Measurements from ENCODE around the gene CACNG3. TPM values are rescaled to one million over a fixed set of nuclear protein-coding genes. Genes with fewer than 3 reads are reported as not detected.
"Not testable (repeated sequence)": the region's sequence is repeated elsewhere in the genome, so short reads cannot be mapped to it uniquely, and the experiment has no call there.

The CACNG3 gene
- total and polyA plus RNA-seq, 5 donors from 2014 or later, result not detected

DNA sequence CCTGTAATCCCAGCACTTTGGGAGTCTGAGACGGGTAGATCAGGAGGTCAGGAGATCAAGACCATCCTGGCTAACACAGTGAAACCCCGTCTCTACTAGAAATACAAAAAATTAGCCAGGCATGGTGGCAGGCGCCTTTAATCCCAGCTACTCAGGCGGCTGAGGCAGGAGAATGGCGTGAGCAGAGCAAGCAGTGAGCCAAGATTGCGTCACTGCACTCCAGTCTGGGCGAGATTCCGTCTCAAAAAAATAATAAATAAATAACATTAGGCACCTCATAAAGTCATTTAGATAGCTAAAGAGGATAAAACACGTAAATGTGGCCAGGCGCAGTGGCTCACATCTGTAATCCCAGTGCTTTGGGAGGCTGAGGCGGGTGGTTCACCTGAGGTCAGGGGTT is 87.7 kb downstream of the CACNG3 start:
- not testable (repeated sequence) for H3K4me1 ChIP-seq (ENCODE audit: control insufficient read depth, insufficient read depth, low read length, poor library complexity, severe bottlenecking); H3K27ac ChIP-seq (ENCODE audit: insufficient read depth, low read length, poor library complexity, severe bottlenecking); H3K27me3 ChIP-seq (ENCODE audit: control insufficient read depth, insufficient read depth, low read length); H3K4me3 Mint-ChIP-seq; DNase-seq; H3K4me3 ChIP-seq (ENCODE audit: low read depth, low read length); H3K27me3 Mint-ChIP-seq; H3K9me3 Mint-ChIP-seq; H3K27ac Mint-ChIP-seq; H3K4me1 Mint-ChIP-seq; ATAC-seq (ENCODE audit: low read depth in 2 of 2); H3K9me3 ChIP-seq (ENCODE audit: control insufficient read depth in 2 of 2, low read length in 2 of 2); H3K36me3 Mint-ChIP-seq; H3K36me3 ChIP-seq (ENCODE audit: control insufficient read depth, insufficient read depth, low read length)

DNA sequence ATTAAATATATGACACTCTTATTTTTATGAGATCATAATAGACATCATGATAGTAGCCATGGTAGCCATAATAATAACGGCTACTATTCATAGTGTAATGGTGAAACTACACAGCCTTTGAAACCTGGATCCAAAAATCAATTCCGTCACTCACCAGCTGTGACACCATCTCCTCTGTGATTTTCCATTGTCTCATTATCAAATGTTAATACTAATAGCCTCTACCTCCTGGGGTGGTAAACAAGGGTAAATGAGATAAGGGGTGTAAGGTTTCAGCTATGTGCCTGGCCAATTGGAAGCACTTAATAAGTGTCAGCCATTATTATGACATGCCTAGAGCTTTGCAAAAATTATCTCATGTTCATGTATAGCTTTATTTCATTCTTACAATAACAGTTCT is 88.6 kb downstream of the CACNG3 start:
- no peak overlapping the region for H3K4me3 Mint-ChIP-seq
- no peak overlapping the region for H3K27ac ChIP-seq (ENCODE audit: insufficient read depth, low read length, poor library complexity, severe bottlenecking)
- no peaks in the 10 kb centered on the region for H3K9me3 ChIP-seq (ENCODE audit: control insufficient read depth in 2 of 2, low read length in 2 of 2)
- no peaks in the 10 kb centered on the region for H3K27me3 ChIP-seq (ENCODE audit: control insufficient read depth, insufficient read depth, low read length)
- H3K27ac Mint-ChIP-seq, result no peak overlapping the region
- H3K4me1 ChIP-seq (ENCODE audit: control insufficient read depth, insufficient read depth, low read length, poor library complexity, severe bottlenecking), result no peaks in the 10 kb centered on the region
- no peaks in the 10 kb centered on the region for H3K36me3 ChIP-seq (ENCODE audit: control insufficient read depth, insufficient read depth, low read length)
- H3K4me3 ChIP-seq (ENCODE audit: low read depth, low read length), result no peak overlapping the region
- peaks cover 0 to 2% (median 0%) of the 10 kb centered on the region in 7 donors for H3K9me3 Mint-ChIP-seq
- DNase-seq (no peak), ATAC-seq (ENCODE audit: low read depth in 2 of 2) (no peak)
- peaks cover 4% of the 10 kb centered on the region for H3K27me3 Mint-ChIP-seq
- H3K4me1 Mint-ChIP-seq, result no peaks in the 10 kb centered on the region
- H3K36me3 Mint-ChIP-seq, result no peaks in the 10 kb centered on the region

DNA sequence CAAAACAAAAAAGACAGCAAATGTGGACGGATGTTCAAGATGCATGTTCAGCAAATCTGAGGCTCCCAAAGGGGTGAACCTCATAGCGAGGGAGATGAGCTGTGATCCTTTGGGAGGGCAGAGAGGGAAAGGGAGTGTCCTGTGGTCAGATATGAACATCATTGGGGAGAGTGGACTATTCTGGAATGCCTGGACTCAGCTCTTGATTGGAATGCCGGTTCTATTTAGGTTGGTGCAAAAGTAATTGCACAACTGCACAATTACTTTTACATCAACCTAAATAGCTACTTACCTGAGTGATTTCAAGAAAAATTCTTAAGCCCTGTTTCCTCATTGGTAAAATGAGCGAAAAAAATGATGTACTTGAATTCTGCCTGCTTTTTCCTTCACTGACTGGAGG is 89.6 kb downstream of the CACNG3 start:
- H3K4me1 Mint-ChIP-seq, result no peaks in the 10 kb centered on the region
- no peak overlapping the region for H3K27ac ChIP-seq (ENCODE audit: insufficient read depth, low read length, poor library complexity, severe bottlenecking)
- no peak for DNase-seq
- no peak overlapping the region for H3K4me3 Mint-ChIP-seq
- no peak overlapping the region for H3K27ac Mint-ChIP-seq
- no peak overlapping the region for H3K4me3 ChIP-seq (ENCODE audit: low read depth, low read length)
- ATAC-seq (ENCODE audit: low read depth in 2 of 2), result no peak
- H3K27me3 ChIP-seq (ENCODE audit: control insufficient read depth, insufficient read depth, low read length), result no peaks in the 10 kb centered on the region
- peaks cover 0 to 2% (median 0%) of the 10 kb centered on the region in 7 donors for H3K9me3 Mint-ChIP-seq
- no peaks in the 10 kb centered on the region for H3K36me3 Mint-ChIP-seq
- no peaks in the 10 kb centered on the region for H3K9me3 ChIP-seq (ENCODE audit: control insufficient read depth in 2 of 2, low read length in 2 of 2)
- H3K27me3 Mint-ChIP-seq, result peaks cover 4% of the 10 kb centered on the region
- H3K36me3 ChIP-seq (ENCODE audit: control insufficient read depth, insufficient read depth, low read length), result no peaks in the 10 kb centered on the region
- no peaks in the 10 kb centered on the region for H3K4me1 ChIP-seq (ENCODE audit: control insufficient read depth, insufficient read depth, low read length, poor library complexity, severe bottlenecking)

DNA sequence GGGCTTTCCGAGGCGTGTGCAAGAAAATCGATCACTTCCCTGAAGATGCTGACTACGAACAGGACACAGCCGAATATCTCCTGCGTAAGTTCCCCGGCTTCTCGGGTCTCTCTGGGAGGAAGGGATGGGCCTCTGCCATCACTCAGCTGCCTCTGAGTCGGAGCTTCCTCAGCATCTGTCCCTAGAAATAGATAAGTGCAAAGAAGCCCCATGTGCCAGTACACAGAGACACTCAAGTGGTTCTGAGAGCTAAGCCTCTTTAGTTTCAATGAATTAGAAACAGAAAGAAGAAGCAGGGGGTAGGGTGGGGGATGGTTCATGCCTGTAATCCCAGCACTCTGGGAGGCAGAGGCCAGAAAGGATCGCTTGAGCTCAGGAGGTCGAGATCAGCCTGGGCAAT is 90.6 kb downstream of the CACNG3 start:
- no peak overlapping the region for H3K27ac Mint-ChIP-seq
- H3K4me3 Mint-ChIP-seq, result no peak overlapping the region
- peaks cover 4% of the 10 kb centered on the region for H3K27me3 Mint-ChIP-seq

DNA sequence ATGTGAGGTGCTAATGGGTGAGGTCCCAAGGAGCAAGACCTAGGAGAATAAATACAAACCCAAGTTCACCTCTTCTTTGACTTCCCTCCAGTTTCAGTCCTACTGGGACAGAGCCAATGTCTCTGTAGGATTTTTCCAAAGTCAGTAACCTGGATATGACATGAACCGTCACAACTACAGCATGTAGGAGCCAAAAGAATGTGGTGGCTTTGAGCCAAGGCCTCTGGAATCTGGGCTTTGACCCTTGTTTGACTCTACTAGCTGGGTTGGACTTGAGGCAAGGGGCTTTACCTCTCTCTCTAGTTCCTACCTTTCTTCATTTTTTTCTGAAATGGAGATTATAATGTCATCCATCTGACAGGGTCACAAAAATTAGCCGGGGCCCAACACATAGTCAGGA is 91.4 kb downstream of the CACNG3 start:
- H3K27ac Mint-ChIP-seq, result no peak overlapping the region
- DNase-seq, result no peak
- Histone ChIP-seq H3K27me3 (ENCODE audit: control insufficient read depth, insufficient read depth, low read length) (no peaks in the 10 kb centered on the region), H3K36me3 (ENCODE audit: control insufficient read depth, insufficient read depth, low read length) (no peaks in the 10 kb centered on the region), H3K4me1 (ENCODE audit: control insufficient read depth, insufficient read depth, low read length, poor library complexity, severe bottlenecking) (no peaks in the 10 kb centered on the region), H3K9me3 (ENCODE audit: control insufficient read depth in 2 of 2, low read length in 2 of 2) (no peaks in the 10 kb centered on the region), H3K4me3 (ENCODE audit: low read depth, low read length) (no peak overlapping the region), H3K27ac (ENCODE audit: insufficient read depth, low read length, poor library complexity, severe bottlenecking) (no peak overlapping the region)
- no peaks in the 10 kb centered on the region for H3K36me3 Mint-ChIP-seq
- H3K9me3 Mint-ChIP-seq, result peaks cover 0 to 2% (median 0%) of the 10 kb centered on the region in 7 donors
- H3K27me3 Mint-ChIP-seq, result peaks cover 4% of the 10 kb centered on the region
- no peak for ATAC-seq (ENCODE audit: low read depth in 2 of 2)
- H3K4me3 Mint-ChIP-seq, result no peak overlapping the region
- H3K4me1 Mint-ChIP-seq, result no peaks in the 10 kb centered on the region

More for the DNA sequence above, 90.6 kb downstream of the CACNG3 start:
- no peaks in the 10 kb centered on the region for H3K4me1 Mint-ChIP-seq
- no peak overlapping the region for H3K27ac ChIP-seq (ENCODE audit: insufficient read depth, low read length, poor library complexity, severe bottlenecking)
- H3K36me3 ChIP-seq (ENCODE audit: control insufficient read depth, insufficient read depth, low read length), result no peaks in the 10 kb centered on the region
- H3K27me3 ChIP-seq (ENCODE audit: control insufficient read depth, insufficient read depth, low read length), result no peaks in the 10 kb centered on the region
- no peaks in the 10 kb centered on the region for H3K9me3 ChIP-seq (ENCODE audit: control insufficient read depth in 2 of 2, low read length in 2 of 2)
- no peaks in the 10 kb centered on the region for H3K4me1 ChIP-seq (ENCODE audit: control insufficient read depth, insufficient read depth, low read length, poor library complexity, severe bottlenecking)
- no peaks in the 10 kb centered on the region for H3K36me3 Mint-ChIP-seq
- peaks cover 0 to 2% (median 0%) of the 10 kb centered on the region in 7 donors for H3K9me3 Mint-ChIP-seq
- ATAC-seq (ENCODE audit: low read depth in 2 of 2) (no peak), DNase-seq (no peak)
- H3K4me3 ChIP-seq (ENCODE audit: low read depth, low read length), result no peak overlapping the region

- DNase-seq (no peak), ATAC-seq (ENCODE audit: low read depth in 2 of 2) (no peak)
- Histone ChIP-seq H3K36me3 (ENCODE audit: control insufficient read depth, insufficient read depth, low read length) (no peaks in the 10 kb centered on the region), H3K27ac (ENCODE audit: insufficient read depth, low read length, poor library complexity, severe bottlenecking) (no peak overlapping the region), H3K27me3 (ENCODE audit: control insufficient read depth, insufficient read depth, low read length) (no peaks in the 10 kb centered on the region), H3K4me3 (ENCODE audit: low read depth, low read length) (no peak overlapping the region), H3K9me3 (ENCODE audit: control insufficient read depth in 2 of 2, low read length in 2 of 2) (no peaks in the 10 kb centered on the region), H3K4me1 (ENCODE audit: control insufficient read depth, insufficient read depth, low read length, poor library complexity, severe bottlenecking) (no peaks in the 10 kb centered on the region)
- Mint-ChIP-seq H3K4me1 (no peaks in the 10 kb centered on the region), H3K36me3 (no peaks in the 10 kb centered on the region), H3K27ac (no peak overlapping the region), H3K27me3 (peaks cover 9% of the 10 kb centered on the region), H3K9me3 (peaks cover 0 to 2% (median 0%) of the 10 kb centered on the region in 7 donors), H3K4me3 (no peak overlapping the region)
Measured at GRCh38 chr16:24348545-24349290, 92.6 kb downstream of the CACNG3 start.

DNA sequence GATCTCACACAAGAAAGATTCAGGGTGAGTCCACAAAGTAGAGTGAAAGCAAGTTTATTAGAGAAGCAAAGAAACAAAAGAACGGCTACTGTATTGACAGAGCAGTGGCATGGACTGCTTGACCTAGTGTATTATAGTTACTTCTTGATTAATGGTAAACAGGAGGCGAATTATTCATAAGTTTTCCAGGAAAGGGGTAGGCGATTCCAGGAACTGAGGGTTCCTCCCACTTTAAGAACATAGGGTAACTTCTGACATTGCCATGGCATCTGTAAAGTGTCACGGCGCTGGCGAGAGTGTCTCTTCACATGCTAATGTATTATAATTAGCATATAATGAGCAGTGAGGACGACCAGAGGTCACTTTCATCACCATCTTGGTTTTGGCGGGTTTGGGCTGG is 93.2 kb downstream of the CACNG3 start:
- Mint-ChIP-seq H3K27me3 (peaks cover 9% of the 10 kb centered on the region), H3K27ac (no peak overlapping the region), H3K4me1 (no peaks in the 10 kb centered on the region), H3K4me3 (no peak overlapping the region), H3K9me3 (peaks cover 0 to 2% (median 0%) of the 10 kb centered on the region in 7 donors), H3K36me3 (no peaks in the 10 kb centered on the region)
- Histone ChIP-seq H3K4me1 (ENCODE audit: control insufficient read depth, insufficient read depth, low read length, poor library complexity, severe bottlenecking) (no peaks in the 10 kb centered on the region), H3K36me3 (ENCODE audit: control insufficient read depth, insufficient read depth, low read length) (no peaks in the 10 kb centered on the region), H3K27me3 (ENCODE audit: control insufficient read depth, insufficient read depth, low read length) (no peaks in the 10 kb centered on the region), H3K9me3 (ENCODE audit: control insufficient read depth in 2 of 2, low read length in 2 of 2) (no peaks in the 10 kb centered on the region), H3K4me3 (ENCODE audit: low read depth, low read length) (no peak overlapping the region), H3K27ac (ENCODE audit: insufficient read depth, low read length, poor library complexity, severe bottlenecking) (no peak overlapping the region)
- DNase-seq (no peak), ATAC-seq (ENCODE audit: low read depth in 2 of 2) (no peak)

GRCh38 chr16:24352746-24353145 is 96.6 kb downstream of the CACNG3 start:
- no peaks in the 10 kb centered on the region for H3K36me3 Mint-ChIP-seq
- peaks cover 14% of the 10 kb centered on the region for H3K27me3 Mint-ChIP-seq
- H3K4me1 Mint-ChIP-seq, result no peaks in the 10 kb centered on the region

More at GRCh38 chr16:24352746-24353145, 96.6 kb downstream of the CACNG3 start:
- Histone ChIP-seq H3K9me3 (ENCODE audit: control insufficient read depth in 2 of 2, low read length in 2 of 2) (no peaks in the 10 kb centered on the region), H3K4me1 (ENCODE audit: control insufficient read depth, insufficient read depth, low read length, poor library complexity, severe bottlenecking) (no peaks in the 10 kb centered on the region), H3K27me3 (ENCODE audit: control insufficient read depth, insufficient read depth, low read length) (no peaks in the 10 kb centered on the region), H3K4me3 (ENCODE audit: low read depth, low read length) (no peak overlapping the region), H3K36me3 (ENCODE audit: control insufficient read depth, insufficient read depth, low read length) (no peaks in the 10 kb centered on the region), H3K27ac (ENCODE audit: insufficient read depth, low read length, poor library complexity, severe bottlenecking) (no peak overlapping the region)
- DNase-seq, result no peak
- Mint-ChIP-seq H3K4me3 (no peak overlapping the region), H3K27ac (no peak overlapping the region), H3K9me3 (peaks cover 0 to 2% (median 0%) of the 10 kb centered on the region in 7 donors)
- ATAC-seq (ENCODE audit: low read depth in 2 of 2), result no peak
